ENCODE results near the gene SF3A2.
A peak's percentile ranks its signal among the peaks of the same experiment; 100 is the strongest.
"Not testable (repeated sequence)": the region's sequence is repeated elsewhere in the genome, so short reads cannot be mapped to it uniquely, and the experiment has no call there.

Gene SF3A2

GRCh38 chr19:2277138-2277537, 40.5 kb downstream of the SF3A2 start:
- no peak for DNase-seq

- DNase-seq: no peak
Measured at GRCh38 chr19:2278459-2279158, 42.0 kb downstream of the SF3A2 start.

GRCh38 chr19:2280633-2281264, 44.1 kb downstream of the SF3A2 start:
- DNase-seq: no peak

- not testable (repeated sequence) for DNase-seq
Measured at GRCh38 chr19:2281265-2282061, 44.8 kb downstream of the SF3A2 start.

DNA sequence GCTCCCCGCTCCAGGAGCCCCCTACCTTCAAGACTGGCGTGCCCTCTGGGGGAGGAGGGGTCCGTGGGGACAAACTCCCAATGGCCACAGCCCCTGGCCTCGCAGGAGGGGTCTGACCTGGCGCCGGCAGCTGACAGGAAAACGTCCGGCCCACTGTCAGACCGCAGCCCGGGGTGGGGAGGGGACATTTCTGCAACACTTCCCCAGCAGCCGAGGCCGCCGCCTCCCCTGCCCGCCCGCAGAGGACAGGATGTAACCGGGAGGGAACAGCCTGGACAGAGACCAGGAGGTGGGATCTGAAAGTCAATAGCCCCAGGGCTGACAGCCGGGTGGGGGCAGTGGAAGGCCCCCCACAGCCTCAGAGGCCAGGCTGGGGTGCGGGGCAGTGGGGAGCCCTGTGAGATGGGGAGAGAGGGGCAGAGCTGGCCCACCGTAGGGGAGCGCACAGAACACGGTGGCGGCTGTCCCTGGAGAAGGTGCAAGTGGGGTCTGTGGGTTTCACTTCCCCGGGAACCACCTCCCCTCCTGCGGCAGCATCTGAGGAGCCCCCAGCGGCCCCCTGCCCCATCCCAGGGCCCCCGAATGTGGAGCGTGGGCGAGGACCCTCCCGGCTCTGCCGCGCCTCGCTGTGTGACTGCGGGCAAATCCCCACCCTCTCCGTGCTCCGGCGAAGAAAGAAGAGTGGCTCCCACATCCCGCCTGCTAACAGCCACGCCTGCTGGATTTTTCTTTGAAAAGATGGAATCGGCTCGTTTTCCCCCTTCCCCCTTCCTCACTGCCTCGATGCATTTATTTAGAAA, 45.6 kb downstream of the SF3A2 start, which contains the start of gene PEAK3:
PEAK3 (minus strand) TSS at position 114 of the 800 bp plus-strand sequence. CDS start 1,244 bp downstream, outside the sequence.
- no peak for DNase-seq

GRCh38 chr19:2282862-2283237, 46.2 kb downstream of the SF3A2 start:
- DNase-seq: no peak

GRCh38 chr19:2283835-2284507, 47.3 kb downstream of the SF3A2 start:
- no peak for DNase-seq

DNA sequence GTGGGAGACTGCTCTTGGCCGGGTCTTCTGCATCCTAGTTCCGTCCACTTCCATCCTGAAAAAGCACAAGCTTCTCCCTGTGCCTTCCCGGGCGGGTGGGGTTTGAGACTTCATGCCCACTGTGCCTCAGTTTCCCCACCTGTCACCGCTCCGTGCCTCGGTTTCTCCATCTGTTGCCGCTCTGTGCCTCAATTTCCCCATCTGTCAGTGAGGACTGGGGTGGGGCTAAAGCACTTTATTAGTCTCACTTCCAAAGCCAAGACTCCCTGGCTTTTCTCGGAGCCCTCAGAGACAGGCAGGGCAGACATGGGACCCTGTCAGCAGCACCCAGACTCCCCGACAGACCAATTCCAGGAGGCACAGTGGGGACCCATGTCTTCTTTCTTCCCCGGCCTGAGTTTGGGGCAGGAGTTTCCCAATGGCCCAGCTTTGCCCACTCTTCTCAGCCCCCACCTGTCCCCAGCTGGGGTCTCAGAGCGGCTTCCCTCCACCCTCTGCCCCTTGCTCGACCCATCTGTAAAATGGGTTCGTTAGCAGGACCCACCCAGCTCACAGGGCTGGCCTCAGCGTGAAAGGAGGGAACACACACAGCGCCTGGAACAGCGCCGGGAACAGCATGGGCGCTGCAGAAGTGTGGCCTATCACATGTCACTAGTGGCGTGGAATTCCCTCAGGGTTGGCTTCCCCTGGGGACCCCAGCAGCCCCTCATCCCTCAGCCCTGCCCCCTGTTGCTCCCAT, 49.9 kb downstream of the SF3A2 start:
- DNase-seq: no peak

GRCh38 chr19:2287585-2288337, 51.1 kb downstream of the SF3A2 start:
- no peak for DNase-seq

DNA sequence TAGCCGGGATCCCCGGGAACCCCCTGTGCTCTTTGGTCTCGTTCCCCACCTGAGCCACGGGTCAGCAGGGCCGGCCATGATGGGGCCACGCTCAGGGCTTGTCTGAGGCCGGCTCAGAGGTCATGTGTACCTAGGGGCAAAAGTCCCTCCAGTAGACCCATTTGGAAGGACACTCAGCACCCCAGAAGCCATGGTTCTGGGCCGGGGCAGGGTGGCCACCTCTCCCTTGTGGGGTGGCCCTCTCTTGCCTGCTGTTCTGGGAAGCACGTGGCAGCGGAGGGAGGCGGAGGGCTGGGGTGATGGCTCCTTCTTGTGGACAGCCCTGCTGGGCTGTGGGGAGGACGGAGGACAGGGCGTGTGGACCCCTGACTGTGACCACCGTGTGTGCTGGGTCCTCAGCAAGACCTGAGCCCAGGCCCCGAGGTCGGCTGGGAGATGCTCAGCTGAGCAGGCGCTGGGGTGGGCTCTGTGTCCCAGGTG, 51.8 kb downstream of the SF3A2 start:
- no peak for DNase-seq

DNA sequence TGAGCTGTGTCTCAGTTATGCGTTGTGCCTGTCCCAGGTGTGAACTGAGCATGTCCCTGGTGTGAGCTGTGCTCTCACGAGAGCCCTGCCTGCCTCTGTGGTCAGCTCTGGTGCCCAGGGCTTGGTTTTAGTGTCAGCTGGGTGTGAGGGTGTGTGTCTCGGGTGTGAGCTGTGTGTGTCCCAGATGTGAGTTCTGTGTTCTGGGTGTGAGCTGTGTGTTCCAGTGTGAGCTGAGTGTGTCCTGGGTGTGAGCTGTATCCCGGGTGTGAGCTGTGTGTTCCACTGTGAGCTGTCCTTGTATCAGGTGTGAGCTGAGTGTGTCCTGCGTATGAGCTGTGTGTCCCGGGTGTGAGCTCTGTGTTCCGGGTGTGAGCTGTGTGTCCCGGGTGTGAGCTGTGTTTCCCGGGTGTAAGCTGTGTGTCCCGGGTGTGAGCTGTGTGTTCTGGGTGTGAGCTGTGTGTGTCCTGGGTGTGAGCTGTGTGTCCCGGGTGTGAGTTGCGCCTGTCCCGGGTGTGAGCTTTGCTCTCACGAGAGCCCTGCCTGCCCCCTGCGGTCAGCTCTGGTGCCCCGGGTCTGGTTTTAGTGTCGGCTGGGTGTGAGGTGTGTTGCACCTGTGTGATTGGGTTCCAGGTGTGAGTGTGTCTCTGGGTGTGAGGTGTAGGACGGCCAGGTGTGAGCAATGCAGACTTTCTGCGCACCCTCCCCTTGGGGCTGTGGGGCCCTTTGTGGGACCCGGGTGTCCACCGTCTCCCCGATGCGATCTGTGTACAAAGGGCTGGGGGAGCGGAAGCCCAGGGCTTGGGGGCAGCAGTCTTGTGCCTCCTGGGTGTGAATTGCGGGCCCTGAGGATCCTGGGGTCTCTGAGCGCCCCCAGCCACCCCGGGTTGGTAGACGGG, 52.4 kb downstream of the SF3A2 start:
- no peak for DNase-seq

DNA sequence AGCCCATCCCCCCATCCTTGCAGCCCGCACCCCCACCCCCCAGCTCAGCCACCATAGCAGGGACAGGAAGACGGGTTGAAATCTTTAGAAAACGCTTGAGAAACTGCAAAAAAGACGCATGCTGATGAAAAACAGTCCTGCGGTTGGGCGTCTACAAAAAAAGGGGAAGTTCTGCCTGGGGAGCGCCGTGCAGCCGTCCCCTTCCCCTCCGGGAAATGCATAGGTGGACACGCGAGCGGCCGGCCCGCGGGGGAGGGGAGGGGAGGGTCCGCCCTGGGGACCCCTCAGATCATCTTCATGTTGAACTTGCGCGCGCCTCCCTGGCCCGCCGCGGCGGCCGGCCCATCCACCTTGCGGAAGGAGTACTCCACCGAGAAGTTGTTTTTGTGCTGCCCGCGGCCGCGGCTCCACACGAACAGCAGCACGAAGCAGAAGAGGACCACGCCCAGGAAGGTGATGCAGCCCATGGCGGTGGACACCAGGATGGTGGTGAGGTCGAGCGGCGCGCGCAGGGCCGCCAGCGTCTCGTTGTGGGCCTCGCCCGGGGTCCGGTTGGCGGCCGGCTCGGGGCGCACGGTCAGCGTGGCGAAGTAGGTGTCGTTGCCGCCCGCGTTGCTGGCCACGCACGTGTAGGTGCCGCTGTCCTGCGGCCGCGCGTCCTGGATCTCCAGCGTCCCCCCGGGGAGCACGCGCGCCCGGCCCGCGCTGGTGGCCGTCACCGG, 53.3 kb downstream of the SF3A2 start:
- DNase-seq: no peak

DNA sequence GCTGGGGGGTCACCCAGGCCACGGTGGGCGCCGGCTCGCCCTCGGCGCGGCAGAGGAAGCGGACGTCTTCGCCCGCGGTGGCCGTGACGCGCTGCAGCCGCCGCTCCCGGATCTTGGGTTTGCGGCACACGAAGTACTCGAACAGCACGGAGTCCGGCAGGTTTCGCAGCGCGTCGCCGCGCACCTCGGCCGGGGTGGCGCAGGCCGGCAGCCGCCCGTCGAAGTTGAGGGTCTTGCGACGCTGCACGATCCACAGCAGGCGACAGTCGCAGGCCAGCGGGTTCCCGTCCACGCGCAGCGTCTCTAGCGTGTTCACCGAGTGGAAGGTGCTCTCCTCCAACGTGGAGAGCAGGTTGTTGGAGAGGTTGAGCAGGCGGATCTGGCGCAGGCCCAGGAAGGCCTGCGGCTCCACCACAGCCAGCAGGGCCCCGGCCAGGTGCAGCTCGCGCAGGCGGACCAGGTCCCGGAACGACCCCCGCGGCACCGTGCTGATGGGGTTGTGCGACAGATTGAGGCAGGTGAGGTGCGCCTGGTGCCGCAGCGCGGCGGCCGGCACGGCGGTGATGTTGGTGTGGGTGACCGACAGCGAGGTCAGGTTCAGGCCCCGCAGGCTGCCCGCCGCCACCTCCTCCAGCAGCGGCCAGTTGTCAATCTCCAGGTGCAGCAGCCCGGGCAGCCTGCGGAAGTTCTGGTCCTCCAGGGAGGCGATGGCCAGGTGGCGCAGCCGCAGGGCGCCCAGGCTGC, 54.0 kb downstream of the SF3A2 start:
- DNase-seq: peak; percentile 44

DNA sequence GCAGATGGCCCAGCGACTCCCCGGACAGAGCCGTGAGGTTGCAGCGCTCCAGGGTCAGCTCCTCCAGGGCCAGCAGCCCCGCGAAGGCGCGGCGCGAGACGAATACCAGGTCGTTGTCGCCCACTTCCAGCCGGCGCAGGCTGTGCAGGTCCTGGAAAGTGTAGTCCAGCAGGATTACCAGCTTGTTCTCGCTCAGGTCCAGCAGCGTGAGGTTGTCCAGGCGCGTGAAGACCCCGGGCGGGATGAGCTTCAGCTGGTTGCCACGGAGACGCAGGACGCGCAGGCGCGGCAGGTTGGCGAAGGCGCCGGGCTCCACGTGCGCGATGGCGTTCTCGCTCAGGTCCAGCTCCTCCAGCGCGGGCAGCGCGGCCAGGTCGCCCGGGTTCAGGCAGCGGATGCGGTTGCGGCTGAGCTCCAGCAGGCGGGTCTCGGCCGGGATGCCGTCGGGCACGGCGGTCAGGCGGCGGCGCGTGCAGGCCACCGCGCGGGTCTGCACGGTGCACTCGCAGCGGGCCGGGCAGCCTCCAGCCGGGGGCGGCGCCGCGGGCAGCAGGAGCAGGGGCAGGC, 54.6 kb downstream of the SF3A2 start:
- peak; percentile 39 for DNase-seq

GRCh38 chr19:2294687-2295335, 58.2 kb downstream of the SF3A2 start:
- DNase-seq: no peak

- DNase-seq: no peak
Measured at GRCh38 chr19:2296141-2296540, 59.5 kb downstream of the SF3A2 start.

All from DMS79 (cell line).